ENCODE data around the gene CERS5.

DNA sequence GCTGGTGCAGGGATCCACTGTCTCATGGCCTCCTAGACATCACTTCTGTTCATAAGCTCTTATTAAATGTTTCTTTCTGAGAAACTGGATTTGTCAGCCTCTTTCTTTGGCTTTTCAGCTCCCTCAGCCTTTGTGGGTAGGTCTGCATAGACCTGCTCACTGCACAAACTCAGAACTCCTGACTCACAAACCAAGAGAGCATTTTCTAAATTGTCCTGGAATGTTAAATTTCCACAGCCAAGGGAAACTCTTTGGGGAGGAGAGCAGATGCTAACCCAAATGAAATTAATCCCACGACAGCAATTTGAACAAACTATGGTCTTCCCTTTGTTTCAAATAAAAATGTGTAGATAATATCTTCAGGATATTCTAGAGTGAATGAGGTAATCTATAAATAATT lies 19.5 kb upstream of the CERS5 start:
- TF ChIP-seq, protein P1, sequence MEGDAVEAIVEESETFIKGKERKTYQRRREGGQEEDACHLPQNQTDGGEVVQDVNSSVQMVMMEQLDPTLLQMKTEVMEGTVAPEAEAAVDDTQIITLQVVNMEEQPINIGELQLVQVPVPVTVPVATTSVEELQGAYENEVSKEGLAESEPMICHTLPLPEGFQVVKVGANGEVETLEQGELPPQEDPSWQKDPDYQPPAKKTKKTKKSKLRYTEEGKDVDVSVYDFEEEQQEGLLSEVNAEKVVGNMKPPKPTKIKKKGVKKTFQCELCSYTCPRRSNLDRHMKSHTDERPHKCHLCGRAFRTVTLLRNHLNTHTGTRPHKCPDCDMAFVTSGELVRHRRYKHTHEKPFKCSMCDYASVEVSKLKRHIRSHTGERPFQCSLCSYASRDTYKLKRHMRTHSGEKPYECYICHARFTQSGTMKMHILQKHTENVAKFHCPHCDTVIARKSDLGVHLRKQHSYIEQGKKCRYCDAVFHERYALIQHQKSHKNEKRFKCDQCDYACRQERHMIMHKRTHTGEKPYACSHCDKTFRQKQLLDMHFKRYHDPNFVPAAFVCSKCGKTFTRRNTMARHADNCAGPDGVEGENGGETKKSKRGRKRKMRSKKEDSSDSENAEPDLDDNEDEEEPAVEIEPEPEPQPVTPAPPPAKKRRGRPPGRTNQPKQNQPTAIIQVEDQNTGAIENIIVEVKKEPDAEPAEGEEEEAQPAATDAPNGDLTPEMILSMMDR (IDR thresholded peaks at IDR 0.05; ENCODE audit: low read length) = no peak
- no peak for TF ChIP-seq EZH2 (IDR thresholded peaks at IDR 0.05; ENCODE audit: borderline replicate concordance, low read length)

All from OCI-LY1 (cell line).